Suppressor macrophage treated with lipopolysaccharide for 1 hour (primary cell): ENCODE results near the gene ADPGK.
A peak's percentile ranks its signal among the peaks of the same experiment; 100 is the strongest.
"Not testable (repeated sequence)": the region's sequence is repeated elsewhere in the genome, so short reads cannot be mapped to it uniquely, and the experiment has no call there.

Experiments
- DNase-seq, 3 donors: peaks; one replicate each; pipeline ENCODE4 v3.0.0-alpha.2; 2020 to 2022

Gene ADPGK

GRCh38 chr15:72740219-72740618 is 43.3 kb downstream of the ADPGK start:
- DNase-seq: peak; percentile 64 to 96 (median 77)

GRCh38 chr15:72737723-72738122 is 45.8 kb downstream of the ADPGK start:
- no peak for DNase-seq

GRCh38 chr15:72737061-72737460 is 46.5 kb downstream of the ADPGK start:
- DNase-seq: peak in 2 of 3 donors; percentile 13 to 63

GRCh38 chr15:72735111-72735510 is 48.4 kb downstream of the ADPGK start:
- no peak for DNase-seq

GRCh38 chr15:72733941-72734738 is 49.4 kb downstream of the ADPGK start:
- DNase-seq: no peak

- no peak for DNase-seq
These were observed 51.0 kb downstream of the ADPGK start for GRCh38 chr15:72732516-72732915.

- no peak for DNase-seq
These were observed 51.5 kb downstream of the ADPGK start for GRCh38 chr15:72732086-72732485.

GRCh38 chr15:72728821-72729220 is 54.7 kb downstream of the ADPGK start:
- DNase-seq: no peak

- DNase-seq: not testable (repeated sequence)
These were observed 55.3 kb downstream of the ADPGK start for GRCh38 chr15:72728249-72728648.

- DNase-seq: no peak
These were observed 56.4 kb downstream of the ADPGK start for GRCh38 chr15:72727154-72727553.

GRCh38 chr15:72725851-72726250 is 57.7 kb downstream of the ADPGK start:
- not testable (repeated sequence) for DNase-seq

- no peak for DNase-seq
These were observed 58.1 kb downstream of the ADPGK start for GRCh38 chr15:72725446-72725845.

GRCh38 chr15:72724028-72724427 is 59.5 kb downstream of the ADPGK start:
- DNase-seq: no peak

GRCh38 chr15:72722071-72722696 is 61.4 kb downstream of the ADPGK start:
- DNase-seq: peak; percentile 79 to 83 (median 81)

GRCh38 chr15:72708551-72709303 is 74.8 kb downstream of the ADPGK start:
- DNase-seq: not testable (repeated sequence)

GRCh38 chr15:72706266-72706665 is 77.3 kb downstream of the ADPGK start:
- peak in 2 of 3 donors; percentile 25 to 41 for DNase-seq
